ENCODE measurements around the gene PEA15.

The PEA15 gene

GRCh38 chr1:160186246-160186645, 18.9 kb upstream of the PEA15 start:
- no peak for DNase-seq

GRCh38 chr1:160186729-160187128, 18.5 kb upstream of the PEA15 start:
- no peak for DNase-seq

GRCh38 chr1:160187407-160187806, 17.8 kb upstream of the PEA15 start:
- no peak for DNase-seq

GRCh38 chr1:160188341-160188740, 16.8 kb upstream of the PEA15 start:
- no peak for DNase-seq

- no peak for DNase-seq
Measured at GRCh38 chr1:160189649-160190625, 15.2 kb upstream of the PEA15 start, which contains the start of gene CASQ1. CASQ1 (plus strand) TSS chr1:160190575; CDS start chr1:160190752, 177 bp downstream.

- DNase-seq = no peak
Measured at GRCh38 chr1:160191756-160192155, 13.4 kb upstream of the PEA15 start.

- DNase-seq = no peak
Measured at GRCh38 chr1:160192234-160192633, 12.9 kb upstream of the PEA15 start.

- DNase-seq = peak; percentile 81
Measured at GRCh38 chr1:160193091-160193819, 11.9 kb upstream of the PEA15 start.

- DNase-seq = no peak
Measured at GRCh38 chr1:160193832-160194736, 11.1 kb upstream of the PEA15 start.

GRCh38 chr1:160194737-160195059, 10.5 kb upstream of the PEA15 start:
- no peak for DNase-seq

GRCh38 chr1:160196143-160196542, 9.0 kb upstream of the PEA15 start:
- no peak for DNase-seq

GRCh38 chr1:160197231-160197630, 8.0 kb upstream of the PEA15 start:
- no peak for DNase-seq

GRCh38 chr1:160200786-160201185, 4.4 kb upstream of the PEA15 start:
- no peak for DNase-seq

GRCh38 chr1:160204526-160205241, 500 bp upstream of the PEA15 start:
- peak; percentile 47 for DNase-seq

- peak; percentile 68 for DNase-seq
Measured at GRCh38 chr1:160206036-160206389, 829 bp downstream of the PEA15 start.

GRCh38 chr1:160206421-160207117, 1.4 kb downstream of the PEA15 start:
- DNase-seq = no peak

GRCh38 chr1:160207118-160207650, 2.0 kb downstream of the PEA15 start:
- DNase-seq = no peak

GRCh38 chr1:160207771-160208556, 2.8 kb downstream of the PEA15 start:
- no peak for DNase-seq

GRCh38 chr1:160208557-160209320, 3.6 kb downstream of the PEA15 start:
- no peak for DNase-seq
